HG02610 (cell line): ENCODE results near the gene FLG.
"Not testable (repeated sequence)": the region's sequence is repeated elsewhere in the genome, so short reads cannot be mapped to it uniquely, and the experiment has no call there.

Experiments used
- ATAC-seq: cut with Tn5 transposase; IDR thresholded peaks from one replicate; pipeline ENCODE4 v1.9.1; 2021; ENCODE audit warnings: mild to moderate bottlenecking, moderate library complexity; ENCODE audit not compliant: unreplicated experiment

FLG gene

GRCh38 chr1:152303139-152303872, 21.7 kb downstream of the FLG start:
- not testable (repeated sequence) for ATAC-seq

GRCh38 chr1:152256394-152256793, 68.6 kb downstream of the FLG start:
- not testable (repeated sequence) for ATAC-seq
